NCI-H2081 (cell line): ENCODE results near the gene CDK5R1.
"Not testable (repeated sequence)": the region's sequence is repeated elsewhere in the genome, so short reads cannot be mapped to it uniquely, and the experiment has no call there.

Source experiments
- DNase-seq, 2 experiments: peaks; one replicate each; lab custom pipeline; 2025; lab: John Stamatoyannopoulos, UW

Gene CDK5R1

DNA sequence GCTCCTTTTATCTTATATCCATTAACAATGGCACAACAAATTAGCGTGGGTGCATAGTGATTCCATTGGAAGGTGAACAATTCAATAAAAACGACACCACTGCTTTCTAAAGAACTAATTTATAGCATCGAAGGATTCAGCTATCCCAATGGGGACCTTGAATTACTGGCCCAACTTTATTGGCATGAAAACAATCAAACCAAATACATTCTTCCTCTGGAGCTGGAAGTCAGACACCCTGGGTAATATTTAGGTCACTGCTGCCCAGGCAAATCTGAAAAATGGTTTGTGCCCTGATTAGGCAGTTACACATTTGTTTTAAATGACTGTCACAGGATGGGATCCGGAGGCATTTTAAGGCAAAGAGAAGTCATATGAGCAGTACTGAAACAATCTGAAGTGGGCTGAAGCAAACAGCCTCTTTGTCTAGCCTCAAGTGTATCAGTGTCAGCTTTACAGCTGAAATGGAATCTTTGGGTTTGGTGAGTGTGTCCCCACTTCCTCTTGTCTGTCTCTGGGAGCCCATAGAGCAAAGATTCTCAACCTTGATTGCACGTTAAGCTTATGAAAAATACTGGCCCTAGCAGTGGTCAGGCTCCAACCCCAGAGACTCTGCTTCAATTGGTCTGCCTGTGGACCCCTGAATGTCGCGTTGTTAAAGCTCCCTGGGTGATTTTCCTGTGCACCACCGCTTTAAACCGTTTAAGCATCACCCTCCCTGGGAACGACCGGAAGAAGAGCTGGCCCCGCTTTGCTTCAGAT lies 30.3 kb downstream of the CDK5R1 start:
- DNase-seq, result no peak

GRCh38 chr17:32517982-32518381 lies 31.2 kb downstream of the CDK5R1 start:
- no peak for DNase-seq

GRCh38 chr17:32518646-32519227 lies 31.9 kb downstream of the CDK5R1 start:
- no peak for DNase-seq

GRCh38 chr17:32519228-32520103 lies 32.7 kb downstream of the CDK5R1 start:
- DNase-seq, result peak; percentile 82 to 83

- DNase-seq, result peak in 1 of 2 experiments; percentile 17
Measured at GRCh38 chr17:32520104-32520701, 33.4 kb downstream of the CDK5R1 start.

DNA sequence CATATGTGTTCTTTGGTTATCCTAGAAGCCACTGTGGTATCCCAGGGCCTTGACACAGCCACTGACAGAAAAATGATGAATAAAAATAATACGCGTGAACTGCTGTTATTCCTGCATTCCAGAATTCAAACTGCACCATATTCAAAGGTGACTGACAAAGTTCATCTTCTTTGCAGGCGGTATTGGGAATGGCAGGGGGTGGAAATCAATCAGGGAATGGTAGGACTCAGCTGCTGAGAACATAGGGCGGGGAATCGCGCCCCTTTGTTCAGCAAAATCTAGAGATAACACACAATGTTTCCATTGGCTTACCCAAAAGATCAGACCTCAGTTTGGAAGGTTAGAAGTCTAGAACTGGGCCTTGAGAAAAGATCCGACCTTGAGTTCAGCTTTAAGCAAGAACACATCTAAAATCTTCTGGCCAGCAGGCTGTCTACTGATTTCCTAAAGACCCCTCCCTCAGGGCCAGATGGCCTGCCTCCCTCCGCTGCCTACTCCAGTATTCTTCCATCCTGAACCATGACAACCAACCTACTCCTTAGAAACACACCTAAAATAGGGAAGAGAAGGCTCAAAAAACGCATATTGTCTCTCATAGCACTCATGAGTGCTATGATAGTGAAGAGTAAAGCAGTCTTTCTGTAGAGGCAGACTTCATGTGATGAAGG lies 34.1 kb downstream of the CDK5R1 start:
- no peak for DNase-seq

- no peak for DNase-seq
Measured at GRCh38 chr17:32523017-32523680, 36.4 kb downstream of the CDK5R1 start.

- DNase-seq, result no peak
Measured at GRCh38 chr17:32523827-32524552, 37.2 kb downstream of the CDK5R1 start.

DNA sequence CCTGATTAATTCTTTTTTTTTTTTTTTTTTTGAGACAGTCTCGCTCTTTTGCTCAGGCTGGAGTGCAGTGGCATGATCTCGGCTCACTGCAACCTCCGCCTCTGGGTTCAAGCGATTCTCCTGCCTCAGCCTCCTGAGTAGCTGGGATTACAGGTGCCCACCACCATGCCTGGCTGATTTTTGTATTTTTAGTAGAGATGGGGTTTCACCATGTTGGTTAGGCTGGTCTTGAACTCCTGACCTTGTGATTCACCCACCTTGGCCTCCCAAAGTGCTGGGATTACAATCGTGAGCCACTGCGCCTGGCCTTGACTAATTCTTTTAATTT lies 37.7 kb downstream of the CDK5R1 start:
- DNase-seq, result not testable (repeated sequence)

DNA sequence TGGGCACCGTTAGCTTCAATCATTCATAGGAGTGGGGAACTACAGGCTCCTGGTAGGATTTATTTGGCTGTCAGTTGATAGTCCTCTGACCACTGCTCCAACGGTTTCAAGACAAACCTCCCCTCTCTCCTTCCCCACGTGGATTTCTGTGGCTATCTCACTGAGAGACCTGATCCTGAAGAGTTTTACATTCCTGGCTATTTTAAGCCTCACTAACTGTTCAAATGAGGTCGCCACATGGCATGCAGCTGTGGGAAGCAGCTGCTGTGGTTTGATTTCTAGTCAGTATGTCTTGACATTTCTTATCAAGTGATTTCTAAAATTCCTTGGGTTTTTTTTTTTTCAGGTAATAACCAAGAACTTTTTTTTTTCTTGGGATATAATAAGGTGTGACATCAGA lies 38.3 kb downstream of the CDK5R1 start:
- DNase-seq, result no peak

GRCh38 chr17:32527146-32527545 lies 40.4 kb downstream of the CDK5R1 start:
- no peak for DNase-seq

GRCh38 chr17:32528825-32529224 lies 42.0 kb downstream of the CDK5R1 start:
- DNase-seq, result no peak

DNA sequence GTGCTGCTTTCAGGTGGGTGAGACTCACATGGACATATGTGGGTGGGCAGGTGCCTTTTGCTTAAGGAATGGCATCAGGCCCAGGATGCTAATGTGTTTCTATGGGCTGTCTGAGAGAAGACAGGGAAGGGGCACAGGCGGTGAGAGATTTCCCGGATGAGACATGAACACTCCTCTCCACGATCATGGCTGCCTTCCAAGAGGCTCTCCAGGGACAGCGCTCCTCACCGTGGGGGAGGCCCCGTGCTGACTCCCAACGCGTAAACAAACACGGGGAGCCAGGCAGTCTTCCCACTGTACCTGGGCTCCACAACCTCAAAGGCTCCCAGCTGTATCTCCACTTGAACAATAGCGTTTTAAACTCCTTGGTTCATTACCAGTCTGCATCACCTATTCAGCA lies 42.8 kb downstream of the CDK5R1 start:
- DNase-seq, result peak; percentile 64 to 85

DNA sequence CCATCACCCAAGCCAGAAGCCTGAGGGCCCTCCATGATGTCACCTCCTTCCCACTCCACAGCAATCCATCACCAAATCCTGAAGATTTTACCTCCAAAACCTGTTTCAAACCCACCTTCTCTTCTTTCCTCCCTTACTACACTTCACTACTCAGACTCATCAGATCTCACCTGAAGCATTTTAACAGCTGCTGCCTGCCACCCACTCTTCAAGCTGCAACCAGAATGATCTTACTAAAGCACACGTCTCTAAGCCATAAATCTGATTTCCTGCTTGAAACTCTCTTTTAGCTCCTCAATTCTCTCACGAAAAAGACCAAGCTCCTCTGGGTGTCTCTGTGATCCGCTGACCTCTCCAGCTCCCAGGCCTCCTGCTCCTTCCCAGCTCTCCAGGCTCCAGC lies 46.5 kb downstream of the CDK5R1 start:
- DNase-seq, result no peak

- DNase-seq, result no peak
Measured at GRCh38 chr17:32536736-32537643, 50.2 kb downstream of the CDK5R1 start.
